Activated naive CD8-positive, alpha-beta T cell (primary cell): ENCODE results near the gene COPA.

Experiments used
- H3K27ac Mint-ChIP-seq: one replicate; pipeline ENCODE4 v1.8.0; 2021; ENCODE audit warnings: mixed read lengths
- H3K27me3 Mint-ChIP-seq: one replicate; pipeline ENCODE4 v1.8.0; 2021; ENCODE audit warnings: mixed read lengths
- H3K36me3 Mint-ChIP-seq: one replicate; pipeline ENCODE4 v1.8.0; 2021; ENCODE audit warnings: mixed read lengths
- H3K4me1 Mint-ChIP-seq: one replicate; pipeline ENCODE4 v1.8.0; 2021; ENCODE audit warnings: low read depth, mixed read lengths
- H3K4me3 Mint-ChIP-seq: one replicate; pipeline ENCODE4 v1.8.0; 2021; ENCODE audit warnings: mild to moderate bottlenecking, mixed read lengths
- H3K9me3 Mint-ChIP-seq: one replicate; pipeline ENCODE4 v1.8.0; 2021; ENCODE audit warnings: low read depth, mixed read lengths

The COPA gene

GRCh38 chr1:160284220-160284781, 58.7 kb downstream of the COPA start:
- Mint-ChIP-seq H3K36me3 (peaks cover 9% of the 10 kb centered on the region), H3K9me3 (no peaks in the 10 kb centered on the region), H3K4me1 (peaks cover 23% of the 10 kb centered on the region), H3K4me3 (peak overlapping the region; percentile 99), H3K27me3 (no peaks in the 10 kb centered on the region), H3K27ac (peak overlapping the region; percentile 96)

GRCh38 chr1:160282807-160283206, 60.2 kb downstream of the COPA start:
- no peaks in the 10 kb centered on the region for H3K9me3 Mint-ChIP-seq
- H3K27me3 Mint-ChIP-seq, result no peaks in the 10 kb centered on the region
- H3K36me3 Mint-ChIP-seq, result peaks cover 9% of the 10 kb centered on the region
- no peak overlapping the region for H3K27ac Mint-ChIP-seq
- peak overlapping the region; percentile 5 for H3K4me3 Mint-ChIP-seq
- H3K4me1 Mint-ChIP-seq, result peaks cover 23% of the 10 kb centered on the region

- H3K4me1 Mint-ChIP-seq, result no peaks in the 10 kb centered on the region
- H3K36me3 Mint-ChIP-seq, result peaks cover 9% of the 10 kb centered on the region
Measured at GRCh38 chr1:160277987-160278386, 65.1 kb downstream of the COPA start.

GRCh38 chr1:160277330-160277729, 65.7 kb downstream of the COPA start:
- peaks cover 8% of the 10 kb centered on the region for H3K36me3 Mint-ChIP-seq
- H3K4me1 Mint-ChIP-seq, result no peaks in the 10 kb centered on the region
- H3K27ac Mint-ChIP-seq, result no peak overlapping the region
- no peaks in the 10 kb centered on the region for H3K27me3 Mint-ChIP-seq
- no peaks in the 10 kb centered on the region for H3K9me3 Mint-ChIP-seq
- H3K4me3 Mint-ChIP-seq, result no peak overlapping the region

More at GRCh38 chr1:160277987-160278386, 65.1 kb downstream of the COPA start:
- Mint-ChIP-seq H3K27me3 (no peaks in the 10 kb centered on the region), H3K4me3 (no peak overlapping the region), H3K9me3 (no peaks in the 10 kb centered on the region), H3K27ac (no peak overlapping the region)

GRCh38 chr1:160271025-160271424, 72.0 kb downstream of the COPA start:
- Mint-ChIP-seq H3K4me3 (no peak overlapping the region), H3K9me3 (no peaks in the 10 kb centered on the region), H3K27me3 (no peaks in the 10 kb centered on the region)

GRCh38 chr1:160267284-160267991, 75.6 kb downstream of the COPA start:
- H3K27ac Mint-ChIP-seq, result no peak overlapping the region

More at GRCh38 chr1:160271025-160271424, 72.0 kb downstream of the COPA start:
- Mint-ChIP-seq H3K36me3 (no peaks in the 10 kb centered on the region), H3K27ac (no peak overlapping the region), H3K4me1 (no peaks in the 10 kb centered on the region)

GRCh38 chr1:160264795-160265307, 78.2 kb downstream of the COPA start:
- H3K27me3 Mint-ChIP-seq, result no peaks in the 10 kb centered on the region
- no peak overlapping the region for H3K27ac Mint-ChIP-seq
- peaks cover 27% of the 10 kb centered on the region for H3K4me1 Mint-ChIP-seq
- H3K9me3 Mint-ChIP-seq, result no peaks in the 10 kb centered on the region
- no peak overlapping the region for H3K4me3 Mint-ChIP-seq
- H3K36me3 Mint-ChIP-seq, result peaks cover 5% of the 10 kb centered on the region

More at GRCh38 chr1:160267284-160267991, 75.6 kb downstream of the COPA start:
- no peaks in the 10 kb centered on the region for H3K27me3 Mint-ChIP-seq
- H3K4me3 Mint-ChIP-seq, result no peak overlapping the region
- no peaks in the 10 kb centered on the region for H3K36me3 Mint-ChIP-seq
- peaks cover 10% of the 10 kb centered on the region for H3K4me1 Mint-ChIP-seq
- no peaks in the 10 kb centered on the region for H3K9me3 Mint-ChIP-seq

GRCh38 chr1:160261893-160262794, 80.9 kb downstream of the COPA start, which contains the start of gene DCAF8:
DCAF8 (minus strand) TSS chr1:160262549; CDS start chr1:160244008, 18,541 bp downstream.
- Mint-ChIP-seq H3K9me3 (no peaks in the 10 kb centered on the region), H3K27me3 (no peaks in the 10 kb centered on the region), H3K36me3 (peaks cover 9% of the 10 kb centered on the region), H3K4me1 (peaks cover 45% of the 10 kb centered on the region), H3K27ac (peak within 1 kb of the TSS; percentile 100), H3K4me3 (peak within 1 kb of the TSS; percentile 99)

GRCh38 chr1:160261556-160261892, 81.5 kb downstream of the COPA start:
- Mint-ChIP-seq H3K4me1 (peaks cover 51% of the 10 kb centered on the region), H3K9me3 (no peaks in the 10 kb centered on the region), H3K36me3 (peaks cover 9% of the 10 kb centered on the region), H3K27ac (peak overlapping the region; percentile 100), H3K4me3 (peak overlapping the region; percentile 99), H3K27me3 (no peaks in the 10 kb centered on the region)

- H3K4me1 Mint-ChIP-seq, result peaks cover 56% of the 10 kb centered on the region
- H3K27me3 Mint-ChIP-seq, result no peaks in the 10 kb centered on the region
- peaks cover 9% of the 10 kb centered on the region for H3K36me3 Mint-ChIP-seq
- H3K27ac Mint-ChIP-seq, result peak overlapping the region; percentile 100
- peak overlapping the region; percentile 99 for H3K4me3 Mint-ChIP-seq
- H3K9me3 Mint-ChIP-seq, result no peaks in the 10 kb centered on the region
Measured at GRCh38 chr1:160260406-160261382, 82.4 kb downstream of the COPA start.

GRCh38 chr1:160258177-160258798, 84.8 kb downstream of the COPA start:
- no peak overlapping the region for H3K4me3 Mint-ChIP-seq
- H3K36me3 Mint-ChIP-seq, result peaks cover 9% of the 10 kb centered on the region
- H3K4me1 Mint-ChIP-seq, result peaks cover 50% of the 10 kb centered on the region
- no peaks in the 10 kb centered on the region for H3K27me3 Mint-ChIP-seq
- H3K9me3 Mint-ChIP-seq, result no peaks in the 10 kb centered on the region
- H3K27ac Mint-ChIP-seq, result peak overlapping the region; percentile 87

- peak overlapping the region; percentile 61 for H3K27ac Mint-ChIP-seq
- H3K9me3 Mint-ChIP-seq, result no peaks in the 10 kb centered on the region
- H3K4me1 Mint-ChIP-seq, result peaks cover 46% of the 10 kb centered on the region
- H3K36me3 Mint-ChIP-seq, result peaks cover 9% of the 10 kb centered on the region
- H3K27me3 Mint-ChIP-seq, result no peaks in the 10 kb centered on the region
- H3K4me3 Mint-ChIP-seq, result no peak overlapping the region
Measured at GRCh38 chr1:160257411-160258015, 85.5 kb downstream of the COPA start.

- Mint-ChIP-seq H3K4me3 (no peak overlapping the region), H3K4me1 (peaks cover 47% of the 10 kb centered on the region)
Measured at GRCh38 chr1:160256396-160257046, 86.5 kb downstream of the COPA start.

More at GRCh38 chr1:160256396-160257046, 86.5 kb downstream of the COPA start:
- no peaks in the 10 kb centered on the region for H3K27me3 Mint-ChIP-seq
- H3K27ac Mint-ChIP-seq, result no peak overlapping the region
- no peaks in the 10 kb centered on the region for H3K9me3 Mint-ChIP-seq
- H3K36me3 Mint-ChIP-seq, result peaks cover 9% of the 10 kb centered on the region
